ENCODE data around the gene LBH.
"Not testable (repeated sequence)": the region's sequence is repeated elsewhere in the genome, so short reads cannot be mapped to it uniquely, and the experiment has no call there.

LBH gene

GRCh38 chr2:30267161-30267975 is 36.0 kb downstream of the LBH start:
- TF ChIP-seq CTCF (IDR thresholded peaks at IDR 0.05; ENCODE audit: low read depth, low read length): no peak
- H3K4me3 ChIP-seq (replicated peaks in 1 of 2; ENCODE audit: low read depth in 2 of 2, low read length in 2 of 2): no peak overlapping the region
- no peak for DNase-seq (ENCODE audit: low read depth in 2 of 2)

- TF ChIP-seq CTCF (IDR thresholded peaks at IDR 0.05; ENCODE audit: low read depth, low read length): no peak
- no peak overlapping the region for H3K4me3 ChIP-seq (replicated peaks in 1 of 2; ENCODE audit: low read depth in 2 of 2, low read length in 2 of 2)
- no peak for DNase-seq (ENCODE audit: low read depth in 2 of 2)
Measured at GRCh38 chr2:30268296-30268871, 37.0 kb downstream of the LBH start.

- H3K4me3 ChIP-seq (replicated peaks in 1 of 2; ENCODE audit: low read depth in 2 of 2, low read length in 2 of 2); DNase-seq (ENCODE audit: low read depth in 2 of 2): not testable (repeated sequence)
Measured at GRCh38 chr2:30269114-30269770, 37.9 kb downstream of the LBH start.

GRCh38 chr2:30269771-30270145 is 38.4 kb downstream of the LBH start:
- no peak for DNase-seq (ENCODE audit: low read depth in 2 of 2)
- H3K4me3 ChIP-seq (replicated peaks in 1 of 2; ENCODE audit: low read depth in 2 of 2, low read length in 2 of 2): no peak overlapping the region
- TF ChIP-seq CTCF (IDR thresholded peaks at IDR 0.05; ENCODE audit: low read depth, low read length): no peak

- no peak overlapping the region for H3K4me3 ChIP-seq (replicated peaks in 1 of 2; ENCODE audit: low read depth in 2 of 2, low read length in 2 of 2)
Measured at GRCh38 chr2:30270166-30270565, 38.8 kb downstream of the LBH start.

GRCh38 chr2:30271301-30271700 is 40.0 kb downstream of the LBH start:
- H3K4me3 ChIP-seq (replicated peaks in 1 of 2; ENCODE audit: low read depth in 2 of 2, low read length in 2 of 2): no peak overlapping the region
- no peak for DNase-seq (ENCODE audit: low read depth in 2 of 2)
- TF ChIP-seq CTCF (IDR thresholded peaks at IDR 0.05; ENCODE audit: low read depth, low read length): no peak

More at GRCh38 chr2:30270166-30270565, 38.8 kb downstream of the LBH start:
- no peak for TF ChIP-seq CTCF (IDR thresholded peaks at IDR 0.05; ENCODE audit: low read depth, low read length)
- no peak for DNase-seq (ENCODE audit: low read depth in 2 of 2)

GRCh38 chr2:30272286-30272685 is 41.0 kb downstream of the LBH start:
- DNase-seq (ENCODE audit: low read depth in 2 of 2): no peak
- no peak for TF ChIP-seq CTCF (IDR thresholded peaks at IDR 0.05; ENCODE audit: low read depth, low read length)
- H3K4me3 ChIP-seq (replicated peaks in 1 of 2; ENCODE audit: low read depth in 2 of 2, low read length in 2 of 2): no peak overlapping the region
